ENCODE measurements around the gene RNF14.

Gene RNF14

DNA sequence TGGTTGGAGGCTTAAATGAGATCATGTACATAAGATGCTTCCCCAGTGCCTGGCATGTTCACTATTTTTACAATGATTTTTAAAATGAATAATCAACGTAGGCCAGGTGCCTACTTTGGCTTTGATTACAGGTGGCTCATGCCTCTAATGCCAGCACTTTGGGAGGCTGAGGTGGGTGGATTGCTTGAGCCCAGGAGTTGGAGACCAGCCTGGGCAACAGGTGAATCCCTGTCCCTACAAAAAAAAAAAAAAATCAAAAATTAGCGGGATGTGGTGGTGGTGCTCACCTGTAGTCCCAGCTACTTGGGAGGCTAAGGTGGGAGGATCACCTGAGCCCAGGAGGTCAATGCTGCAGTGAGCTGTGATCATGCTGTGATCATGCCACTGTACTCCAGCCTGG is 20.1 kb upstream of the RNF14 start:
- no peak for DNase-seq (ENCODE audit: low read depth in 2 of 2)

DNA sequence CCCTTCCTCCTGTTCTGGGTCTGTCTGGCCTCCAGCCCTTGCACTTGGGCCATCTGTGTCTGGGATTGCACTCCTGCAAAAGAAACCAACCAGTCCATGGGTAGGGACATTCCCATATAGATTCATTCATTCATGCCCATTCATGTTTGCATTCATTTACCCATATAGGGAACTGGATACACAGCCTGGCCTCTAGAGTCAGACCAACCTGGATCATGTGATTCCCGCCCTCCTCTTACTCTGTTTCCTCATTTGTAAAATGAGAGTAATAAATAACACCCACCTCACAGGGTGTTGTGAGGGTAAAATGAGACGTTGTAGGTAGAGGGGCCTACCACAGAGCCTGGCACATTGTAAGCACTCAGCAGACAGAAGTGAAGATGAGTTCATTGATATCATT is 19.4 kb upstream of the RNF14 start:
- DNase-seq (ENCODE audit: low read depth in 2 of 2), result no peak

DNA sequence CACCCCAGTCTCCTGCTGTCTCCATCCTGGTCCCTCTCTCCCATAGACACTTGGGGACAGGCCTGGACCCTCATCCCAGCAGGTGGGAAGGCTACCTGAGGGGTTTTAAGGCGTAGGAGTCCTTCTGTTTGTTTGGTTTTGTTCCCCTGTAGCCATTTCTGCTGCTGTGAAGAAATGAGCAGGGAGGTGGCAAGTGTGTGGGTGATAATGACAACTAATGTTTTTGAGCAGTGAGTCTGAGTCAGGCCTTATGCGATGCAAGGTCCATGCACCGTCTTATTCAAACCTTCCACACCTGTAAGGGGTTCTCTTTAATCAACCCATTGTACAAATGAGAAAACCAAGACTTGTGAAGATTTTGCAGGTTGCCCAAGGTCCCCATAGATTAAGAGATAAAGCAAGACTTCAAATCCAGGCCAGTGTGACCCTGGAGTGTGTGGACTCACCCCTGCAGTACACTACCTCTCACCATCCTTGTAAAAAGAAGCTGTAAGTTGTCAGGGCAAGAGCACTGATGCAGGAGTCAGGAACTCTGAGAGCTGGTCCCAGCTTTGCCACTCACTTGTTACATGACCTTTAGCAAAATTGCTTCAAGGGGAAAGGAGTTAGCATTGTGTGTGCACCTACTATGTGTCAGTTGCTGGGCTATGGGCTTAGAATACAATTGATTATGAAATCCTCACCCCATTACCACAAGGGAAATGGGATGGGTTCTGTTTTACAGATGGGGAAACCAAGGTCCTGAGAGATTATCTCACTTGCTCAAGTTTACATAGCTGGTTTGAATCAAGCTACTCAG is 18.5 kb upstream of the RNF14 start:
- no peak for DNase-seq (ENCODE audit: low read depth in 2 of 2)

DNA sequence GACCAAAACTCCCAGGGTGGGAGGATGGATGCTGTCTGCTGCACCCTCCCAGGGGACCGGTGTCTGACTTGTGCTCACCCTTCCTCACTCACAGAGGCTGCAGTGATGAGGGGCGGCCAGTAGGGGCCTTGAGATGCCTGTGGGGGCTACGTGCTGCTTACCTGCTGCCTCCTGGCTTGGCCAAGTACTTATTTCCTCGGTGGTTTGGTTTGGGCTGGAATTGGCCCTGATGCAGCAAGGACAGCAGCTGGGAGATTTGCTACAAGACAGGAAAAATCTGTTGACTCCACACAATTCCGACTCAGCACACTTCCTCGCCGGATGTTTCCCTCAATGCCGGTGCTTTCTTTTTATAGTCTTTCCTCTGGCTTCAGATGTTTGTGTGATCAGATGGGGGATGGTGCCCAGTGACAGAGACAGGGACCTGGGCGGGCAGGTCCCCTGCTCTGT is 17.5 kb upstream of the RNF14 start:
- DNase-seq (ENCODE audit: low read depth in 2 of 2), result peak; percentile 8 to 23

DNA sequence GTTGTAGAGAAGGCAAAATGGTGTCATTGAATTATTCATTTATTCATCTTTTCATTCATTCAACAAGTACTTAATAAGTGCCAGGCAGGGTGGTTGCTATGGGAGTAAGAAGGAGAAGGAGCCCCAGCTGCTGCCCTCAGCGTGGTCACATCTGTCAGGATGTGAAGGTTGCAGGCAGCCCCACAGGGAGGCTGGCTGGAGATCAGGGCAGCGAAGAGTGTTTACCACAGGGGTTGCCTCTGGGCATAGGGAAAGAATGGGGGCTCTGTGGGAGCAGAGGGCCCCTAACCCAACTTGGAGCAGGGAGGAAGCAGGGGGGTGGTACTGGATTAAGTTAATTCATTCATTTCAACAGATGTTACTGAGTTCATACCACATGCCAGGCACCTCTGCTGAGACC is 16.9 kb upstream of the RNF14 start:
- no peak for DNase-seq (ENCODE audit: low read depth in 2 of 2)

DNA sequence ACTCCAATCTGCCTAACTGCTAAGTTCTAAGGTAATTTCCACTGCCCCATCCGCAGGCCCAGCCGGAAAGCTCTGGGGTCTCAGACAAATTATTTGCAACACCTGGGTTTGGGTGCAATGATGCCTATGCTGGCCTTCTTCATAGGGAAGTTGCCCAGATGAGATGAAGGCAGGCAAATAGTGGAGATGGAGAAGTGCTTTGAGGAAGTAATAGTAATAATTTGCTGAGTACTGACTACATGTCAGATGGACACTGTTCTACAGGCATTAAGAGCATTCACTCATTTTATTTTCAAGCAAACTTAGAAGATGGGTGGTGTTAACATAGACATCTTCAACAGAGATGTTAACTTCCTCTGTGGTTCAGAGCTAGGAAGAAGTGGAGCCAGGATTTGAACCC is 14.7 kb upstream of the RNF14 start:
- no peak for DNase-seq (ENCODE audit: low read depth in 2 of 2)

DNA sequence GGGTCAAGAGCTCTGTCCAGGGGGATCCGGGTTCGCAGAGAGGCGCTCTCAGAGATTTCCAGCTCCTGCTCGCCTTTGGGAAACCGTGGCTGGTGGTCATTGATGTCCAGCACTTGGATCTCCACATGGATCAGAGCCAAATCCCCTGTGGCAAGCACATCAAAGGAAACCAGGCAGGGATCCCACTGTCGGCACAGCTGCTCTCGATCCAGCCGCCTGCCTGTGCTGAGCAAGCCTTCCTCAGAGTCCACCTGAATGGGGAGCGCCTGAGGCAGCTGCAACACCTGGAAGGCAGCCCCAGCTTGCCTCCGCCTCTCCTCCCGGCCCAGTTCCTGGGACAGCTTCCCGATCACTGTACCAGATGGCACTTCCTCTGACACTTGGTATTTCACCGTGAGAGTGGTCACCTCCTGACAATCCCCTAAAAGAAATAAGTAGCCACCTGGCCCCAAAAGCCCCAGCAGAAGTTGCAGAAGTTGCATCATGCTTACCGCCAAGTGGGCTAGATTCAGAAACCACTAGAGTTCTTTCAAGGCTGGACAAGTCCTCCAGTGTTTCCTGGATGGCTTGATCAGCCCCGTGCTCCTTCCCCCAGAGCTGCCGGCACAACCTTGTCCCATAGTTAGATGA is 11.4 kb upstream of the RNF14 start:
- DNase-seq (ENCODE audit: low read depth in 2 of 2), result no peak

DNA sequence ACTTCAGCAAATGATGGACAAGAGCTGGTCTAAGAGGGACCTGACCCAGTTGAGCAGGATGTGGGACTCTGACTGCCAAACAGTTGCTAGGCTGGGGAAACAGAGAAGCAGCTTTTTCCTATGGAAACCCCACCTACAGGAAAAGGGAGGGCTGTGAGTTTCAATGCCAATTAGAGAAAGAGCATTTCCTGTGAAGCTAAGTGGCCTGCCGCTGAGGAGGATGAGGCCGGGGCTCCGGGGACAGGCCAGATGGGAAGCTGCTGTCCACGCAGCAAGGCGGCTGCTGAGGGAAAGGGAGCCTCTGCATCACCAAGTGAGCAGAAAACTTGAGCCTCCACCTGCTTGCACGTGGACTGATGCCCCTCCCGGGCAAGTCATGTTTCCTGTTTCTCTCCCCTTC is 10.8 kb upstream of the RNF14 start, which contains the start of gene PCDH12:
PCDH12 (minus strand) TSS at position 90 of the 400 bp plus-strand sequence. CDS start 351 bp downstream, outside the sequence.
- DNase-seq (ENCODE audit: low read depth in 2 of 2), result peak in 1 of 2 donors; percentile 9

DNA sequence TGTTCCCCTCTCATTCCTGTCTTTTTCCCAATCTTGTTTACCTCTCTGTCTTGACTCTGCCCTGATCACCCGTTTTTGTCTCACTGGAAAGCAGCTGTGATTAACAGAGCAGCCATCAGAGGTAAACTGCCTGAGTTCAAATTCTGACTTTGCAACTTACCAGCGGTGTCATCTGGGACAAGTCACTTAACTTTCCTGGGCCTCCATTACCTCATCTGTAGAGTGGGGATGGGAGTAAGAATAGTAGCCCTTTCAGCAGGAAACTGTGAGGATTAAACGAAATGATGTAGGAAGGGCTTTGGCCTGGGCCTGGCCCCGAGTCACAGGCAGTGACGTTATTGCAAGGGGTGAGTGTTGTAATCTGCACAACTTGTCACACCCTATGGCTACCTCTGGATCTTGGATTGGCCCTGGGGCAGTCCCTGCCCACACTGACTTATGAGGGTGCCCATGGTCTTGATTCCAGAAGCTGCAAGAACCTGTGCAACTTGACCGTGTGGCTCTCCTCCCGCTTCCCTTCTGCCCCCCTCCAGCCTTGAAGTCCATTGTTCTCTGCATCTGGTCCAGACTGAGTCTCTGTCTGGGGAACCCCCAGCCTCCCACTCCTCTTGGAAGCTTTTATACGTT is 10.2 kb upstream of the RNF14 start:
- DNase-seq (ENCODE audit: low read depth in 2 of 2), result no peak

DNA sequence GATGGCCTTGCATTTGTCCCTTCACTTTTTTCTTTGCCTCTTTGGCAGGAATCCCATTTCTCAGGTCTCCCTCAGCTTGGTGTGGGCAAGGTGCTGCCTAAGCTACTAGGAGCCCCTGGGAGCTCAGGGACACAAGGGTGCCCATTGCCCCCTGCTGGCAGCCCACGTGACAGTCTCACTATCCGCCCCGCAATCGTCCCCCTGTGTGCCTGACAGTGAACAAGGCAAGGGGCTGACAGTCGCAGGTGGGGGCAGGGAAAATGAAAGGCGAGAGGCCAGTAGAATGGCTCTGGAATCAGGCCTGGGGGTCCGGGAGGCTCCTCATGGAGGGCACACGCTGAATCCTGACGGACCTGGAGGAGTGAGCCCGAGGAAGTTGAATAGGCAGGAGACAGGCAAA is 8.9 kb upstream of the RNF14 start:
- DNase-seq (ENCODE audit: low read depth in 2 of 2), result peak in 1 of 2 donors; percentile 22

DNA sequence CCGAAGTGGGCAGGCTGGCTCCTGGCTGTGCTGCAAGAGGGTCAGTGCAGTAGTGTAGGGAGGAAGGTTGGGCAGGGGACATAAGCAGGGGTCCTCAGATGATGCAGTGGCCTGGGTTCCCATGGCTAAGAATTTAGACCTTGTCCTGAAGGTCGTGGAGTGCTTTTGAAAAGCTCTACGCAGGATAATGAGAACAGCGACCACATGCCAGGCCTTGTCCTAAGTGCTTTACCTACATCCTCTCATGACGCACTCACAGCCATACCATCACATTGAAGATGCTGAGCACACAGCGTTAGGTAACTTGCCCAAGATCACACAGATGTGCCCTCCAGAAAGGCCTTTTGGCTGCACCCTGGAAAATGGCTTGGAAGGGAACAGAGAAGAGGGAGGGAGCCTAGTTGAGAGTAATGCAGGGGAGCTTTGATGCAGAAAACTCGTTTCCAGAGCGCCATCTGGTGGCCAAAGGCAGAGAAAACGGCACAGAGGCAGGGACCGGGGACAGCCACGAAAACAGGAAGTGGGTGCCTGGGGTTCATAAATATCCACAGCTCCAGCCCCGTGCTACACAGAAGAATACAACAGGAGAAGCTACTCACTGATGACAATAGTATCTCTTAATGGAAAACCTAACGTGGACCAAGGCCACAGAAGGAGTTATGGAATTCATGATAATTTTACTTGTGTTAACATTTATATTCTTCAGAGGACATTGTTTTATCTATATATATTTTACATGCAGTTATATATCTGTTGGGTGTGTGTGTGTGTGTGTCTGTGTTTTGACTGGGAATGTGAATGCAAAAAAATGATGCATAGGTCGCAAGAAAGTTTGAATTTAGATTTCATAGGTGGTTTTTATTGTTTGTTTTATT is 8.2 kb upstream of the RNF14 start:
- DNase-seq (ENCODE audit: low read depth in 2 of 2), result peak; percentile 71 to 85

DNA sequence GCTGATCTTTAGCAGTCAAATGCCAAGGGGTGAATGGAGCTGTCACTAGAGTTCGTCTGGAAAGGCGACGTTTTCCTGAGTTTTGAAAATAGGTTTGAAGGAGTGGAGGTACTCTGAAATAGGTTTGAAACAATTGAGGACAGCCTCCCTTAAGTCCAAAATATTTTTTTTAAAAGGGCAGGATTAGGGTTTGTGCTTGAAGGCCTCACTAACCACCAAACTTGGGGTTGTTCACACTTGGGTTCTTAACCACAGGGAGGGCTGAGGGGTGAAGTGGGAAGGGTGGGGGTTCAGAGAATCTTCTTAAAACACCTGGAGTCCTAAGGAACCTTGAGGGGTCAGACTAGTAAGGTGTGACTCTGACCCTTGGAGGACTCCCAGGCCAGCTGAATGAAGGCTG is 7.4 kb upstream of the RNF14 start:
- no peak for DNase-seq (ENCODE audit: low read depth in 2 of 2)

DNA sequence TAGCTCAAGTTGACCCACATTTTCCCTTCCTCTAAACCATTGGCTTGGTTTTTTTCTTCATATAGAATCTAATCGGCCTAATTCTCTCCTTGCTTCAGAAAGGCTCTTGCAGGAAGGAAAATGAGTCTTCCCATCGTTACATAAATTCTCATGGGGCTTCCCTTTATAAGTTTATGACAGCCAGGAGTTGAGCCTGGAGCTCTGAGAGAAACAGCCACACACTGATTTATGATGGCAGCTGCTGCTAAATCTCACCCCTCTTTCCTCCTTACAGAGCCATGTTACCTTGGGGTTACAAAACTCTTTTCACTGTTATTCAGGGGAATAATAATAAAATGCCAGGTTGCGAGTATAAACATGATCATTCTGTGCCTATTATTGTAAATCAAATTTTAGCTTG is 5.2 kb upstream of the RNF14 start:
- no peak for DNase-seq (ENCODE audit: low read depth in 2 of 2)

DNA sequence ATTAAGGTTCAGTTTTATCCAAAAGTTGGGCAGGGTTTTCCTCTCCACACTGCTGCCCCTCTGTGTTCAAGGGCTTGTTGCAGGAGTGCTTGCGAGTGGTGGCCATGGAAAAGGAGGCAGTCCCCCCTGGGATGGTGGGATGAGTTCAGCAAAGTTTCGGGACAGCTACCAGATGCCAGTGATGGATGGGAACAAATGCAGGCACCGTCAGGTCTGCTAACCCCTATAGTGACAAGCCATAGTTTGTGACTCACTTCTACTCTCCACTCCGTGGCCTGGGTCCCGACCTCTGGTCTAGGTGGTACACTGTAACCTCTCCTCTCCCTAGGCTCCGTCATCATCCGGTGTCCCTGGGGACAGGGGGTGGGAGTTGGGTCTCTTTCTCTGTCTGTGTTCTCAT is 3.8 kb upstream of the RNF14 start:
- DNase-seq (ENCODE audit: low read depth in 2 of 2), result no peak

DNA sequence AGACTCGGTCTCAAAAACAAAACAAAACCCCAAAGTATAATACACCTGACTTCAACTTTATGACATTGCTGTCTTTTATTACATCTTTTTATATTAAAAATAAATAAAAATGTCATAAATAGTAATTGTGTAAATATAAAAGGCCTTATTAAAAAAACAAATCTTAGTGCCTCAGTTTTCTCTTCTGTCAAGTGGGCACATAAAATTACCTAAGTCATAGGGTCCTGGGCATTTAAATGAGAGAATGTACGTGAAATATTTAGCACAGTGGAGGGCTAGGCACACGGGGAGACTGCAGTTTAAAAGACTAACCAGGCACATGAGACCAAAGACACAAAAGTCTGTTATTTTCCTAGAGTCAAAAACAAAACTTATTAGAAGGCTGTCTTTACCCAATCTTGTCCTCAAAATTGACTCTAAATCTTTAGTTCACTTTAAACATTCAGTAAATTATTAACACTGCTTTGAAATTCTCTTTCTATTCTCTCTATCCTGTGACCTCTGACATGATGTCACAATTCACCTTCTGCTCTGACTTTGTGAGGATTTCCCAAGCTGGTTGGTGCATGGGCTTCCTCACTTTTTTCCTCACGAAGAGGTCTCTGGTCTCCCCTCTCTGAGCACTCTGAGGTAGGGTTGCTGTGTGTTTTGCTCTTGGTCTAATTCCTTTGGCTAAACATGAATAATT is 2.5 kb upstream of the RNF14 start:
- DNase-seq (ENCODE audit: low read depth in 2 of 2), result no peak

DNA sequence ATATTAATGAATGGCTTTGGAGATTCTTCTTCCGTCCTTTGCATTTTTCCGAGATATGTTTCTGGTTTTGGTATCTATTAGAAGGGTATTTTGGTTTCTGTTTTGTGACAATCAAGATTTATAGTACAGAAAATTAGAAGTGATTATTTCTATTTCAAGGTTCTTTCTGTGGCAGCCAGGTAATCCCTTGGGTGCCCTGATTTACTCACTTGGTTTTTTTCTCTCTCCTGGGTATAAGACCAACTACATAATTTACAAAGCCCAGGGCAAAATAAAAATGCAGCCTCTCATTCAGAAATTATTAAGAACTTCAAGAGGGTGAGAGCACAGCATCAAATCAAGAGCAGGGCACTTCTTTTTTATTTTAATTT is 2.0 kb upstream of the RNF14 start:
- DNase-seq (ENCODE audit: low read depth in 2 of 2), result no peak

DNA sequence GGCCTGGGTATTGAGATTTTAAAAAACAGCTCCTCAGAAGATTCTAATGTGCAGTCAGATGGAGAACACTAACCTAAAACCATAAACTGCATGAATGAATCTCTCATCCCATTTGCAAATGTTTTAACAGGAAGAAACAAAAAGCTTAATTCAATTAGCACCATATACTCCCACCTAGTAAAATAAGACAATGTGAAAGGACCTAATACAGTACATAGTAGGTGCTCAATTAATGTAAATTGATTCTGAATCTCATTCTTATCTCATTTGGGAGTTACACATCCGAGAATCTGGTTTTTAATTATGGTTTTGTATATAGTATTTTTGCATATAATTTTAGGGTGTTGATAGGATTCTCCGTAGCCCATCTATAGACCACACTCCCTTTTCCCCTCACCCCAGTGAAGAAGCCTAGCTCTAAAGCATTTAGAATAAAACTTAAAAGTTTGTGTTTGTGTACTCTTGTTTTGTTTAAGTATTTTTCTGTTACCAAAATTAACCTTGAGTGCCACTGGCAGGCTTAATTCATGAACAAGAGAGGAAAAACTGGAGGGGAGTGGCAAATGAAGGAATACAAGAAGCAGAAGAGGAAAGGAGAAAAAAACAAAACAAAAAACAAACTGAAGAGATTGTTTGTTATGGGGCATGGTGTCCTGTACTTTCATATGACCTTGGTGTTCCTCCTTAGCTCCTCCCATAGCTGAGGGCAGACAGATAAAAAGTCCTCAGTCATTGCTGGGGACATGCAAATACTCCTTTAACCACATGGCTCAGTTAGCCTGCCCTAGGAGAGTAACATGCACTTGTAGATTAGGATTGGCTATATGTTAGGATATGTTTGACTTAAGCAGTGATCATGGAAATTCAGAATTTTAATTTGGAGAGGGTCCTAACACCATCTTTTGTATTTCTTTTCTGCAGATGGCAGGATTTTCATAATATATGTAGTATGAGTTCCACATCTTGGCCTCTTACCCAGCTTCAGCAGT is 1.2 kb downstream of the RNF14 start:
- no peak for DNase-seq (ENCODE audit: low read depth in 2 of 2)

DNA sequence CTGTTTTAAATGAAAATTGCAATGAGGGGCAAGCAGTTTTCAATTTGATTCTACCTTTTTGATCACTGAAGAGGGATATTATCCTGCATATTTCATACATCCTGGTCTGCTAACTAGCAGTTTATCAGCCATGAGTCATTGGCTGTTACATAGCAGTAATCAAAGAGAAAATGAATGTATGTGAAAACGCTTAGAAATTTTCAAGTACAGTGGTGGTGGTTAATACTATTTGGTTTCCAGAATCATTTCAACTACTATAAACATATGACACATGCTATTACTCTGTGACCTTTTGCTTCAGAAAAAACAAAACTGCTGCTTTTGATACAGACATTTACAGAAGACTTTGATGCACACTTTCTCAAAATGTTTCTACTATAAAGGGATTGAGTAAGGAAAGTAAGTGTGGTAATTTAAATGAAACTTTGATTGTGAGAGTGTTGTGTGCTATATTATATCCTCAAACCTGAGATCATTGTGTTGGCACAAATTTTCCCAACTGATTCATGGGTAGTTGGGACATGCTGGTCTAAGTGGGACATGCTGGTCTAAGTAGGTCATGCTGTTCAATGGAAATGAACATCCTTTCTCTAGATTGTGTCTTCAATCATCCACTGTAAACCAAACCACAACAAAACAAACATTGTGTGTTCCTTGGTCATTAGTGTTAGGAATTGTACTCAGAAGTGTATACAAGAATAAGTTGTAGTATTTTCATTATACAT is 5.1 kb downstream of the RNF14 start:
- no peak for DNase-seq (ENCODE audit: low read depth in 2 of 2)

DNA sequence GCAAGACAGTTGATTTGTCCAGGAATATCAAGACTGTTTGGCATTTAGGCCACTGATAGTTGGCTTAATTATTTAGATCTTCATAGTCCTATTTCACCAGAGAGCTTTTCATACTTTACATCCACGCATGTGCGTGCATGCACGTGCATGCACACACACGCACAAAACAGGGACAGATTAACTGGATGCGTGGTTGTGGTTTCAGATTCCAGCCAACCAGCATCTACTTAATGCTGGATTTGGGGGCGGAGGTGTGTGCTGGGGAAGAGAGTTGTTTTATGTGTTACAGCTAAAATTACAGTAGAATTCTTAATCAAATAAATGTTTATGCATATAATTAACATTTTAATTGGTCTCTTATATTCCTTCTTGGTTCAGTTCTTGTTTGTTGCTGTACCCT is 7.3 kb downstream of the RNF14 start:
- no peak for DNase-seq (ENCODE audit: low read depth in 2 of 2)

DNA sequence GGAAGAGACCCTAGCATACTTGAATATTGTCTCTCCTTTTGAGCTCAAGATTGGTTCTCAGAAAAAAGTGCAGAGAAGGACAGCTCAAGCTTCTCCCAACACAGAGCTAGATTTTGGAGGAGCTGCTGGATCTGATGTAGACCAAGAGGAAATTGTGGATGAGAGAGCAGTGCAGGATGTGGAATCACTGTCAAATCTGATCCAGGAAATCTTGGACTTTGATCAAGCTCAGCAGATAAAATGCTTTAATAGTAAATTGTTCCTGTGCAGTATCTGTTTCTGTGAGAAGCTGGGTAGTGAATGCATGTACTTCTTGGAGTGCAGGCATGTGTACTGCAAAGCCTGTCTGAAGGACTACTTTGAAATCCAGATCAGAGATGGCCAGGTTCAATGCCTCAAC is 9.5 kb downstream of the RNF14 start:
- no peak for DNase-seq (ENCODE audit: low read depth in 2 of 2)
